HepG2 (cell line): ENCODE measurements around the gene IMPDH2. TPM values are rescaled to one million over a fixed set of nuclear protein-coding genes. Genes with fewer than 3 reads are reported as not detected.
A peak's percentile ranks its signal among the peaks of the same experiment; 100 is the strongest.

ENCODE experiments used
- DPF2 ChIP-seq: sonication (generic); formaldehyde crosslinking; IDR thresholded peaks from 2 replicates; pipeline ENCODE4 v1.4.0; 2020; ENCODE audit warnings: mild to moderate bottlenecking, low read depth, missing genetic modification reagents, borderline replicate concordance
- HNF4A ChIP-seq: sonication (generic); formaldehyde crosslinking; IDR thresholded peaks from 2 replicates; pipeline ENCODE4 v1.4.0; 2020; ENCODE audit warnings: missing genetic modification reagents
- HOXA9 ChIP-seq: sonication (generic); formaldehyde crosslinking; IDR thresholded peaks from 2 replicates; pipeline ENCODE4 v1.8.1; 2022; ENCODE audit warnings: missing genetic modification reagents, mild to moderate bottlenecking, moderate library complexity, borderline replicate concordance
- NFYB ChIP-seq: sonication (generic); formaldehyde crosslinking; IDR thresholded peaks from 2 replicates; pipeline ENCODE4 v1.4.0; 2020; ENCODE audit warnings: missing genetic modification reagents
- PCBP1 ChIP-seq: fragments of 200-400 bp; formaldehyde crosslinking; IDR thresholded peaks from 2 replicates; pipeline ENCODE4 v1.6.1; 2017; ENCODE audit warnings: mild to moderate bottlenecking, low read depth, low read length, borderline replicate concordance
- REST ChIP-seq, 2 experiments: IDR thresholded peaks; 2 replicates each; pipeline ENCODE4 v1.6.1; 2011 to 2012; ENCODE audit warnings: low read length in 2 of 2, borderline replicate concordance in 1 of 2, low read depth in 1 of 2, mild to moderate bottlenecking in 1 of 2, moderate library complexity in 1 of 2
- RORA ChIP-seq: sonication (generic); formaldehyde crosslinking; IDR thresholded peaks from 2 replicates; pipeline ENCODE4 v1.5.0; 2020; ENCODE audit warnings: mild to moderate bottlenecking, missing genetic modification reagents, moderate library complexity
- SMARCE1 ChIP-seq: fragments of 450-650 bp; IDR thresholded peaks from 2 replicates; pipeline ENCODE4 v1.6.1; 2017; ENCODE audit warnings: borderline replicate concordance
- TP53 ChIP-seq: sonication (generic); formaldehyde crosslinking; conservative IDR thresholded peaks from 2 replicates; pipeline ENCODE4 v1.4.0; 2020; ENCODE audit warnings: missing genetic modification reagents
- U2AF2 ChIP-seq: fragments of 200-400 bp; formaldehyde crosslinking; IDR thresholded peaks from 2 replicates; pipeline ENCODE4 v1.6.1; 2017; ENCODE audit warnings: low read depth, mild to moderate bottlenecking, low read length
- ZBTB3 ChIP-seq: sonication (generic); formaldehyde crosslinking; IDR thresholded peaks from 2 replicates; pipeline ENCODE4 v1.4.0; 2020; ENCODE audit warnings: low read depth, mild to moderate bottlenecking, moderate library complexity, missing genetic modification reagents, borderline replicate concordance
- ZBTB38 ChIP-seq: sonication (generic); formaldehyde crosslinking; IDR thresholded peaks from 2 replicates; pipeline ENCODE4 v1.5.1; 2020; ENCODE audit warnings: mild to moderate bottlenecking, missing genetic modification reagents
- ZMAT3 ChIP-seq: sonication (generic); formaldehyde crosslinking; conservative IDR thresholded peaks from 2 replicates; pipeline ENCODE4 v1.7.0; 2021; ENCODE audit warnings: missing genetic modification reagents
- ZNF709 ChIP-seq: sonication (generic); formaldehyde crosslinking; IDR thresholded peaks from 2 replicates; pipeline ENCODE4 v1.5.0; 2020; ENCODE audit warnings: mild to moderate bottlenecking, missing genetic modification reagents
- polyA plus RNA-seq, 8 experiments: library from polyadenylated mRNA; depleted of rRNA in 3 of 8; stranded (reverse) in 7 of 8; unstranded in 1 of 8; fragments of >200 nt; fragmentation: Illumina TruSeq in 4 of 8; extraction: Trizol in 4 of 8; gene quantifications; 2 replicates each; pipeline versions ENCODE4 v1.2.1 to v1.2.3, GENCODE V29; 2011 to 2016; ENCODE audit warnings: low read depth in 4 of 8, missing spikeins in 1 of 8, mixed read lengths in 1 of 8; ENCODE audit not compliant: insufficient read depth in 1 of 8
- total RNA-seq, 5 experiments: library from RNA; depleted of rRNA; stranded (reverse); fragments of >200 nt; fragmentation: Illumina TruSeq; extraction: Trizol; gene quantifications; 2 replicates each; pipeline ENCODE4 v1.2.3, GENCODE V29; 2016; ENCODE audit warnings: low read depth in 1 of 5
- TF ChIP-seq, protein P1 (sequence below): IDR thresholded peaks from 2 replicates; pipeline ENCODE4 v1.6.1; 2012; ENCODE audit warnings: low read length, improper control_type of control experiment
- TF ChIP-seq, protein P2 (sequence below): sonication (generic); formaldehyde crosslinking; IDR thresholded peaks from 2 replicates; pipeline ENCODE4 v1.4.0; 2020; ENCODE audit warnings: missing genetic modification reagents
- TF ChIP-seq, protein P3 (sequence below): IDR thresholded peaks from 2 replicates; pipeline ENCODE4 v1.6.1; 2016; ENCODE audit warnings: missing compliant biosample characterization, missing genetic modification reagents, borderline replicate concordance

IMPDH2 gene
- total and polyA plus RNA-seq, 2 of the 13 experiments (the other 11 are each of a cell fraction or from before 2014, with no cell fraction given), result 248 to 260 TPM

DNA sequence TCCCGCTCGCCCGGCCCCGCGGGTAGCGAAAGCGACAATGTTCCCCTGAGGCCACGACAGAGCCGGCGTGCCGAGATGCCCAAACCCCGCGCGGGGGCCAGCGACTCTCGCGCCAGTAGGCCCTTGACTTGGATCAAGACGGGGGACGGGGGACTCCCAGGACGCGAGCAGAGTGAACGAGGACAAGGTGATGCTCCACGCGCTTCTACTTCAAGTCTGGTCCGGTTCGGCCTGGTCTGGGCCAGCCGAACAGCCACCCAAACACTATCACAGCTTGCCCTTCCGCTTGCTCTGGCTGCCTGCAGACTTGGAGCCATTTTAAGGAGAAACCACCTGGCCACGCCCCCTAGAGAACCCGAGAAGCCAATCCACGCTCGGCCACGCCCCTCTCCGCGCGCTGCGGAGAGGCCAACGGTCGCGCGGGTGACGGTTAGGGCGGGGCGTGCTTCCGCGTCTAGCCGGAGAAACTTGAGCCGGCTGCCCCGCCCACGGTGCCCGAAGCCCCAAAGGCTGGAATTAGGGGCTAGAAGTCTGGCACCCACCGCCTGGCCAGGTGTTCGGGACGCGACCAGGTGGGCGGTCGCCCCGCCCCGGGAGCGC, 7.9 kb downstream of the IMPDH2 start (continued):
- peak in 1 of 2 experiments; percentile 52; a peak in 1 of 4 replicates for TF ChIP-seq REST (IDR thresholded peaks at IDR 0.05; ENCODE audit: borderline replicate concordance in 1 of 2, low read depth in 1 of 2, low read length in 2 of 2)
- no peak for TF ChIP-seq SMARCE1
- 0 out of 2 replicates have a peak, but pooled peaks have one; percentile 59 for TF ChIP-seq PCBP1
- 0 out of 2 replicates have a peak, but pooled peaks have one; percentile 25 for TF ChIP-seq ZBTB3
- TF ChIP-seq ZMAT3, result no peak; the same call in 1 of the 2 replicates
- no peak; the same call in none of the 2 replicates for TF ChIP-seq ZNF709 (CRISPR knock-in tag)
- no peak for TF ChIP-seq TP53 (CRISPR knock-in tag)
- TF ChIP-seq, protein P1, sequence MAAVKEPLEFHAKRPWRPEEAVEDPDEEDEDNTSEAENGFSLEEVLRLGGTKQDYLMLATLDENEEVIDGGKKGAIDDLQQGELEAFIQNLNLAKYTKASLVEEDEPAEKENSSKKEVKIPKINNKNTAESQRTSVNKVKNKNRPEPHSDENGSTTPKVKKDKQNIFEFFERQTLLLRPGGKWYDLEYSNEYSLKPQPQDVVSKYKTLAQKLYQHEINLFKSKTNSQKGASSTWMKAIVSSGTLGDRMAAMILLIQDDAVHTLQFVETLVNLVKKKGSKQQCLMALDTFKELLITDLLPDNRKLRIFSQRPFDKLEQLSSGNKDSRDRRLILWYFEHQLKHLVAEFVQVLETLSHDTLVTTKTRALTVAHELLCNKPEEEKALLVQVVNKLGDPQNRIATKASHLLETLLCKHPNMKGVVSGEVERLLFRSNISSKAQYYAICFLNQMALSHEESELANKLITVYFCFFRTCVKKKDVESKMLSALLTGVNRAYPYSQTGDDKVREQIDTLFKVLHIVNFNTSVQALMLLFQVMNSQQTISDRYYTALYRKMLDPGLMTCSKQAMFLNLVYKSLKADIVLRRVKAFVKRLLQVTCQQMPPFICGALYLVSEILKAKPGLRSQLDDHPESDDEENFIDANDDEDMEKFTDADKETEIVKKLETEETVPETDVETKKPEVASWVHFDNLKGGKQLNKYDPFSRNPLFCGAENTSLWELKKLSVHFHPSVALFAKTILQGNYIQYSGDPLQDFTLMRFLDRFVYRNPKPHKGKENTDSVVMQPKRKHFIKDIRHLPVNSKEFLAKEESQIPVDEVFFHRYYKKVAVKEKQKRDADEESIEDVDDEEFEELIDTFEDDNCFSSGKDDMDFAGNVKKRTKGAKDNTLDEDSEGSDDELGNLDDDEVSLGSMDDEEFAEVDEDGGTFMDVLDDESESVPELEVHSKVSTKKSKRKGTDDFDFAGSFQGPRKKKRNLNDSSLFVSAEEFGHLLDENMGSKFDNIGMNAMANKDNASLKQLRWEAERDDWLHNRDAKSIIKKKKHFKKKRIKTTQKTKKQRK, result no peak
- TF ChIP-seq NFYB (CRISPR knock-in tag), result peak; percentile 81
- no peak for TF ChIP-seq U2AF2
- TF ChIP-seq, protein P2, sequence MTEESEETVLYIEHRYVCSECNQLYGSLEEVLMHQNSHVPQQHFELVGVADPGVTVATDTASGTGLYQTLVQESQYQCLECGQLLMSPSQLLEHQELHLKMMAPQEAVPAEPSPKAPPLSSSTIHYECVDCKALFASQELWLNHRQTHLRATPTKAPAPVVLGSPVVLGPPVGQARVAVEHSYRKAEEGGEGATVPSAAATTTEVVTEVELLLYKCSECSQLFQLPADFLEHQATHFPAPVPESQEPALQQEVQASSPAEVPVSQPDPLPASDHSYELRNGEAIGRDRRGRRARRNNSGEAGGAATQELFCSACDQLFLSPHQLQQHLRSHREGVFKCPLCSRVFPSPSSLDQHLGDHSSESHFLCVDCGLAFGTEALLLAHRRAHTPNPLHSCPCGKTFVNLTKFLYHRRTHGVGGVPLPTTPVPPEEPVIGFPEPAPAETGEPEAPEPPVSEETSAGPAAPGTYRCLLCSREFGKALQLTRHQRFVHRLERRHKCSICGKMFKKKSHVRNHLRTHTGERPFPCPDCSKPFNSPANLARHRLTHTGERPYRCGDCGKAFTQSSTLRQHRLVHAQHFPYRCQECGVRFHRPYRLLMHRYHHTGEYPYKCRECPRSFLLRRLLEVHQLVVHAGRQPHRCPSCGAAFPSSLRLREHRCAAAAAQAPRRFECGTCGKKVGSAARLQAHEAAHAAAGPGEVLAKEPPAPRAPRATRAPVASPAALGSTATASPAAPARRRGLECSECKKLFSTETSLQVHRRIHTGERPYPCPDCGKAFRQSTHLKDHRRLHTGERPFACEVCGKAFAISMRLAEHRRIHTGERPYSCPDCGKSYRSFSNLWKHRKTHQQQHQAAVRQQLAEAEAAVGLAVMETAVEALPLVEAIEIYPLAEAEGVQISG (CRISPR knock-in tag), result no peak
- no peak for TF ChIP-seq HOXA9 (CRISPR knock-in tag)
- TF ChIP-seq, protein P3, sequence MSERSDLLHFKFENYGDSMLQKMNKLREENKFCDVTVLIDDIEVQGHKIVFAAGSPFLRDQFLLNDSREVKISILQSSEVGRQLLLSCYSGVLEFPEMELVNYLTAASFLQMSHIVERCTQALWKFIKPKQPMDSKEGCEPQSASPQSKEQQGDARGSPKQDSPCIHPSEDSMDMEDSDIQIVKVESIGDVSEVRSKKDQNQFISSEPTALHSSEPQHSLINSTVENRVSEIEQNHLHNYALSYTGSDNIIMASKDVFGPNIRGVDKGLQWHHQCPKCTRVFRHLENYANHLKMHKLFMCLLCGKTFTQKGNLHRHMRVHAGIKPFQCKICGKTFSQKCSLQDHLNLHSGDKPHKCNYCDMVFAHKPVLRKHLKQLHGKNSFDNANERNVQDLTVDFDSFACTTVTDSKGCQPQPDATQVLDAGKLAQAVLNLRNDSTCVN (CRISPR knock-in tag), result no peak; the same call in 1 of the 2 replicates
- no peak for TF ChIP-seq RORA
- TF ChIP-seq HNF4A (CRISPR knock-in tag), result no peak
- TF ChIP-seq DPF2 (CRISPR knock-in tag), result 0 out of 2 replicates have a peak, but pooled peaks have one; percentile 36
- TF ChIP-seq ZBTB38 (CRISPR knock-in tag), result peak; percentile 46; the same call in 1 of the 2 replicates
